HepG2 (cell line): ENCODE results near the gene UBTD1. TPM values are rescaled to one million over a fixed set of nuclear protein-coding genes. Genes with fewer than 3 reads are reported as not detected.
A peak's percentile ranks its signal among the peaks of the same experiment; 100 is the strongest.

Source experiments
- BCL6 ChIP-seq: IDR thresholded peaks from 2 replicates; pipeline ENCODE4 v1.6.1; 2016; ENCODE audit warnings: missing genetic modification reagents, missing compliant biosample characterization
- CCAR2 ChIP-seq: fragments of 200-400 bp; formaldehyde crosslinking; optimal IDR thresholded peaks from 2 replicates; pipeline ENCODE3; 2018; ENCODE audit warnings: low read depth, mild to moderate bottlenecking, low read length, moderate library complexity
- DNMT1 ChIP-seq: sonication (generic); formaldehyde crosslinking; IDR thresholded peaks from 2 replicates; pipeline ENCODE4 v1.5.1; 2020; ENCODE audit warnings: mild to moderate bottlenecking, missing genetic modification reagents
- ERF ChIP-seq: IDR thresholded peaks from 2 replicates; pipeline ENCODE4 v1.6.1; 2018; ENCODE audit warnings: missing biosample characterization, missing genetic modification reagents
- FLYWCH1 ChIP-seq: sonication (generic); formaldehyde crosslinking; IDR thresholded peaks from 2 replicates; pipeline ENCODE4 v1.8.1; 2023; ENCODE audit warnings: mild to moderate bottlenecking, missing genetic modification reagents
- FOXK2 ChIP-seq: fragments of 450-650 bp; IDR thresholded peaks from 2 replicates; pipeline ENCODE4 v1.6.1; 2016
- GTF3A ChIP-seq: sonication (generic); formaldehyde crosslinking; conservative IDR thresholded peaks from 2 replicates; pipeline ENCODE4 v1.4.0; 2020; ENCODE audit warnings: mild to moderate bottlenecking, missing genetic modification reagents
- HNRNPL ChIP-seq: fragments of 200-400 bp; formaldehyde crosslinking; IDR thresholded peaks from 2 replicates; pipeline ENCODE4 v1.6.1; 2017; ENCODE audit warnings: mild to moderate bottlenecking, low read depth, low read length
- ISX ChIP-seq: sonication (generic); formaldehyde crosslinking; conservative IDR thresholded peaks from 2 replicates; pipeline ENCODE4 v1.5.0; 2020; ENCODE audit warnings: missing genetic modification reagents
- KLF15 ChIP-seq: sonication (generic); formaldehyde crosslinking; IDR thresholded peaks from 2 replicates; pipeline ENCODE4 v1.8.1; 2023; ENCODE audit warnings: borderline replicate concordance, mild to moderate bottlenecking, inconsistent platforms, missing genetic modification reagents, mixed read lengths
- MATR3 ChIP-seq: sonication (generic); formaldehyde crosslinking; IDR thresholded peaks from 2 replicates; pipeline ENCODE4 v1.4.0; 2020; ENCODE audit warnings: missing genetic modification reagents
- NFE2 ChIP-seq: sonication (generic); formaldehyde crosslinking; IDR thresholded peaks from 2 replicates; pipeline ENCODE4 v1.4.0; 2020; ENCODE audit warnings: missing genetic modification reagents
- PAWR ChIP-seq: sonication (generic); formaldehyde crosslinking; IDR thresholded peaks from 2 replicates; pipeline ENCODE4 v1.4.0; 2020; ENCODE audit warnings: missing genetic modification reagents, mild to moderate bottlenecking, borderline replicate concordance
- POLR2A ChIP-seq, 2 experiments: IDR thresholded peaks; 2 replicates each; pipeline ENCODE4 v1.6.1; 2011; ENCODE audit warnings: low read depth in 2 of 2, low read length in 2 of 2, mild to moderate bottlenecking in 1 of 2, moderate library complexity in 1 of 2; ENCODE audit not compliant: insufficient read depth in 1 of 2
- SAP130 ChIP-seq: IDR thresholded peaks from 2 replicates; pipeline ENCODE4 v1.6.1; 2016; ENCODE audit warnings: low read depth
- TAF1 ChIP-seq: sonication (generic); formaldehyde crosslinking; IDR thresholded peaks from 2 replicates; pipeline ENCODE4 v1.4.0; 2020; ENCODE audit warnings: missing genetic modification reagents
- TAF15 ChIP-seq: fragments of 200-400 bp; formaldehyde crosslinking; IDR thresholded peaks from one replicate; pipeline ENCODE4 v1.6.1; 2018; ENCODE audit warnings: mild to moderate bottlenecking, low read depth, low read length; ENCODE audit not compliant: poor library complexity, severe bottlenecking
- ZBTB20 ChIP-seq: sonication (generic); formaldehyde crosslinking; IDR thresholded peaks from 2 replicates; pipeline ENCODE4 v1.8.1; 2023; ENCODE audit warnings: missing genetic modification reagents, low read depth, mild to moderate bottlenecking, borderline replicate concordance
- ZMYM2 ChIP-seq: sonication (generic); formaldehyde crosslinking; IDR thresholded peaks from 2 replicates; pipeline ENCODE4 v1.8.0; 2022; ENCODE audit warnings: mild to moderate bottlenecking, missing genetic modification reagents
- ZNF12 ChIP-seq: sonication (generic); formaldehyde crosslinking; IDR thresholded peaks from 2 replicates; pipeline ENCODE4 v1.5.0; 2020; ENCODE audit warnings: missing genetic modification reagents
- ZNF430 ChIP-seq: sonication (generic); formaldehyde crosslinking; IDR thresholded peaks from 2 replicates; pipeline ENCODE4 v1.9.0; 2021; ENCODE audit warnings: mild to moderate bottlenecking, missing genetic modification reagents
- ZNF446 ChIP-seq: sonication (generic); formaldehyde crosslinking; IDR thresholded peaks from 2 replicates; pipeline ENCODE4 v1.5.0; 2020; ENCODE audit warnings: mild to moderate bottlenecking, missing genetic modification reagents
- ZNF564 ChIP-seq: sonication (generic); formaldehyde crosslinking; IDR thresholded peaks from 2 replicates; pipeline ENCODE4 v1.8.1; 2023; ENCODE audit warnings: mild to moderate bottlenecking, missing genetic modification reagents
- ZNF709 ChIP-seq: sonication (generic); formaldehyde crosslinking; IDR thresholded peaks from 2 replicates; pipeline ENCODE4 v1.5.0; 2020; ENCODE audit warnings: mild to moderate bottlenecking, missing genetic modification reagents
- ZNF724P ChIP-seq: sonication (generic); formaldehyde crosslinking; IDR thresholded peaks from 2 replicates; pipeline ENCODE4 v1.8.0; 2022; ENCODE audit warnings: missing genetic modification reagents, borderline replicate concordance
- ZNF775 ChIP-seq: sonication (generic); formaldehyde crosslinking; IDR thresholded peaks from 2 replicates; pipeline ENCODE4 v1.4.0; 2020; ENCODE audit warnings: missing genetic modification reagents, mild to moderate bottlenecking, moderate library complexity, borderline replicate concordance
- polyA plus RNA-seq, 8 experiments: library from polyadenylated mRNA; depleted of rRNA in 3 of 8; stranded (reverse) in 7 of 8; unstranded in 1 of 8; fragments of >200 nt; fragmentation: Illumina TruSeq in 4 of 8; extraction: Trizol in 4 of 8; gene quantifications; 2 replicates each; pipeline versions ENCODE4 v1.2.1 to v1.2.3, GENCODE V29; 2011 to 2016; ENCODE audit warnings: low read depth in 4 of 8, missing spikeins in 1 of 8, mixed read lengths in 1 of 8; ENCODE audit not compliant: insufficient read depth in 1 of 8
- total RNA-seq, 5 experiments: library from RNA; depleted of rRNA; stranded (reverse); fragments of >200 nt; fragmentation: Illumina TruSeq; extraction: Trizol; gene quantifications; 2 replicates each; pipeline ENCODE4 v1.2.3, GENCODE V29; 2016; ENCODE audit warnings: low read depth in 1 of 5
- TF ChIP-seq, protein P1 (sequence below): sonication (generic); formaldehyde crosslinking; IDR thresholded peaks from 2 replicates; pipeline ENCODE4 v1.4.0; 2020; ENCODE audit warnings: missing genetic modification reagents, borderline replicate concordance
- TF ChIP-seq, protein P2 (sequence below): sonication (generic); formaldehyde crosslinking; IDR thresholded peaks from 2 replicates; pipeline ENCODE4 v1.9.0; 2022; ENCODE audit warnings: low read depth, missing genetic modification reagents

UBTD1 gene
- total and polyA plus RNA-seq, 2 of the 13 experiments (the other 11 are each of a cell fraction or from before 2014, with no cell fraction given), result 7.9 to 10.0 TPM

- TF ChIP-seq ZNF430 (CRISPR knock-in tag), result peak; percentile 65; the same call in 1 of the 2 replicates
- TF ChIP-seq ZNF775 (CRISPR knock-in tag), result no peak
- TF ChIP-seq KLF15, result no peak
- no peak for TF ChIP-seq FOXK2
- TF ChIP-seq TAF1 (CRISPR knock-in tag), result peak; percentile 86
- peak; percentile 86 for TF ChIP-seq SAP130 (CRISPR knock-in tag)
- TF ChIP-seq, protein P1, sequence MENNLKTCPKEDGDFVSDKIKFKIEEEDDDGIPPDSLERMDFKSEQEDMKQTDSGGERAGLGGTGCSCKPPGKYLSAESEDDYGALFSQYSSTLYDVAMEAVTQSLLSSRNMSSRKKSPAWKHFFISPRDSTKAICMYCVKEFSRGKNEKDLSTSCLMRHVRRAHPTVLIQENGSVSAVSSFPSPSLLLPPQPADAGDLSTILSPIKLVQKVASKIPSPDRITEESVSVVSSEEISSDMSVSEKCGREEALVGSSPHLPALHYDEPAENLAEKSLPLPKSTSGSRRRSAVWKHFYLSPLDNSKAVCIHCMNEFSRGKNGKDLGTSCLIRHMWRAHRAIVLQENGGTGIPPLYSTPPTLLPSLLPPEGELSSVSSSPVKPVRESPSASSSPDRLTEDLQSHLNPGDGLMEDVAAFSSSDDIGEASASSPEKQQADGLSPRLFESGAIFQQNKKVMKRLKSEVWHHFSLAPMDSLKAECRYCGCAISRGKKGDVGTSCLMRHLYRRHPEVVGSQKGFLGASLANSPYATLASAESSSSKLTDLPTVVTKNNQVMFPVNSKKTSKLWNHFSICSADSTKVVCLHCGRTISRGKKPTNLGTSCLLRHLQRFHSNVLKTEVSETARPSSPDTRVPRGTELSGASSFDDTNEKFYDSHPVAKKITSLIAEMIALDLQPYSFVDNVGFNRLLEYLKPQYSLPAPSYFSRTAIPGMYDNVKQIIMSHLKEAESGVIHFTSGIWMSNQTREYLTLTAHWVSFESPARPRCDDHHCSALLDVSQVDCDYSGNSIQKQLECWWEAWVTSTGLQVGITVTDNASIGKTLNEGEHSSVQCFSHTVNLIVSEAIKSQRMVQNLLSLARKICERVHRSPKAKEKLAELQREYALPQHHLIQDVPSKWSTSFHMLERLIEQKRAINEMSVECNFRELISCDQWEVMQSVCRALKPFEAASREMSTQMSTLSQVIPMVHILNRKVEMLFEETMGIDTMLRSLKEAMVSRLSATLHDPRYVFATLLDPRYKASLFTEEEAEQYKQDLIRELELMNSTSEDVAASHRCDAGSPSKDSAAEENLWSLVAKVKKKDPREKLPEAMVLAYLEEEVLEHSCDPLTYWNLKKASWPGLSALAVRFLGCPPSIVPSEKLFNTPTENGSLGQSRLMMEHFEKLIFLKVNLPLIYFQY, result no peak
- TF ChIP-seq ZNF724P (CRISPR knock-in tag), result no peak
- no peak for TF ChIP-seq ZBTB20 (CRISPR knock-in tag)
- TF ChIP-seq TAF15, result no peak
- no peak for TF ChIP-seq ZNF12
- TF ChIP-seq, protein P2, sequence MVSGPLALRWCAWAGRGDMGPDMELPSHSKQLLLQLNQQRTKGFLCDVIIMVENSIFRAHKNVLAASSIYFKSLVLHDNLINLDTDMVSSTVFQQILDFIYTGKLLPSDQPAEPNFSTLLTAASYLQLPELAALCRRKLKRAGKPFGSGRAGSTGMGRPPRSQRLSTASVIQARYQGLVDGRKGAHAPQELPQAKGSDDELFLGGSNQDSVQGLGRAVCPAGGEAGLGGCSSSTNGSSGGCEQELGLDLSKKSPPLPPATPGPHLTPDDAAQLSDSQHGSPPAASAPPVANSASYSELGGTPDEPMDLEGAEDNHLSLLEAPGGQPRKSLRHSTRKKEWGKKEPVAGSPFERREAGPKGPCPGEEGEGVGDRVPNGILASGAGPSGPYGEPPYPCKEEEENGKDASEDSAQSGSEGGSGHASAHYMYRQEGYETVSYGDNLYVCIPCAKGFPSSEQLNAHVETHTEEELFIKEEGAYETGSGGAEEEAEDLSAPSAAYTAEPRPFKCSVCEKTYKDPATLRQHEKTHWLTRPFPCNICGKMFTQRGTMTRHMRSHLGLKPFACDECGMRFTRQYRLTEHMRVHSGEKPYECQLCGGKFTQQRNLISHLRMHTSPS (CRISPR knock-in tag), result no peak
- peak; percentile 79 to 83 for TF ChIP-seq POLR2A (IDR thresholded peaks at IDR 0.05; ENCODE audit: insufficient read depth in 1 of 2, low read depth in 2 of 2, low read length in 2 of 2)
- TF ChIP-seq BCL6 (CRISPR knock-in tag), result no peak
- TF ChIP-seq ERF (CRISPR knock-in tag), result peak; percentile 16; the same call in 1 of the 2 replicates
- TF ChIP-seq HNRNPL, result no peak
- no peak for TF ChIP-seq ZNF564 (CRISPR knock-in tag)
- TF ChIP-seq CCAR2, result no peak
- peak; percentile 69; the same call in 1 of the 2 replicates for TF ChIP-seq ZNF709 (CRISPR knock-in tag)
- TF ChIP-seq ZMYM2 (CRISPR knock-in tag), result peak; percentile 59
- TF ChIP-seq NFE2 (CRISPR knock-in tag), result no peak
- no peak for TF ChIP-seq GTF3A (CRISPR knock-in tag)
- TF ChIP-seq PAWR, result no peak
- no peak for TF ChIP-seq DNMT1 (CRISPR knock-in tag)
- peak; percentile 80 for TF ChIP-seq ZNF446 (CRISPR knock-in tag)
- TF ChIP-seq FLYWCH1 (CRISPR knock-in tag), result no peak
- no peak for TF ChIP-seq MATR3 (CRISPR knock-in tag)
- no peak for TF ChIP-seq ISX (CRISPR knock-in tag)
Measured at GRCh38 chr10:97497572-97498075, 1.1 kb upstream of the UBTD1 start (continued).
